Ectodermal cell (in vitro differentiated cells): ENCODE data around the gene FCER1A. TPM values are rescaled to one million over a fixed set of nuclear protein-coding genes. Genes with fewer than 3 reads are reported as not detected.

Experiments used
- H3K27ac ChIP-seq: 2 replicates; pipeline ENCODE4 v1.7.0; 2013; ENCODE audit warnings: mild to moderate bottlenecking, low read depth, low read length; ENCODE audit not compliant: insufficient read depth, poor library complexity, severe bottlenecking
- H3K27me3 ChIP-seq: 2 replicates; pipeline ENCODE4 v1.7.0; 2013; ENCODE audit warnings: mild to moderate bottlenecking, low read length; ENCODE audit not compliant: insufficient read depth, control insufficient read depth, poor library complexity, severe bottlenecking
- H3K36me3 ChIP-seq: one replicate; pipeline ENCODE4 v1.7.0; 2013; ENCODE audit warnings: low read length; ENCODE audit not compliant: control insufficient read depth, insufficient read depth
- H3K4me1 ChIP-seq: one replicate; pipeline ENCODE4 v1.7.0; 2013; ENCODE audit warnings: low read length; ENCODE audit not compliant: control insufficient read depth, insufficient read depth
- H3K4me3 ChIP-seq: 2 replicates; pipeline ENCODE4 v1.7.0; 2013; ENCODE audit warnings: low read depth, low read length, control low read depth; ENCODE audit not compliant: insufficient read depth
- H3K9me3 ChIP-seq: 2 replicates; pipeline ENCODE4 v1.7.0; 2013; ENCODE audit warnings: mild to moderate bottlenecking, low read length, moderate library complexity; ENCODE audit not compliant: control insufficient read depth
- WGBS, 2 experiments: methylation state at CpG; one replicate each; pipeline ENCODE4 v1.1.7; 2013; ENCODE audit warnings: missing lambda C conversion rate in 2 of 2; 5-methylcytosine and 5-hydroxymethylcytosine counted together
- polyA plus RNA-seq, 4 experiments: library from polyadenylated mRNA; stranded (reverse); fragments of 50-300 nt; gene quantifications; one replicate each; pipeline ENCODE4 v1.2.3, GENCODE V29; 2013

Gene FCER1A
- not detected for polyA plus RNA-seq (2013, experiment 1 of 4)
- polyA plus RNA-seq (2013, experiment 2 of 4), result not detected
- not detected for polyA plus RNA-seq (2013, experiment 3 of 4)
- not detected for polyA plus RNA-seq (2013, experiment 4 of 4)

DNA sequence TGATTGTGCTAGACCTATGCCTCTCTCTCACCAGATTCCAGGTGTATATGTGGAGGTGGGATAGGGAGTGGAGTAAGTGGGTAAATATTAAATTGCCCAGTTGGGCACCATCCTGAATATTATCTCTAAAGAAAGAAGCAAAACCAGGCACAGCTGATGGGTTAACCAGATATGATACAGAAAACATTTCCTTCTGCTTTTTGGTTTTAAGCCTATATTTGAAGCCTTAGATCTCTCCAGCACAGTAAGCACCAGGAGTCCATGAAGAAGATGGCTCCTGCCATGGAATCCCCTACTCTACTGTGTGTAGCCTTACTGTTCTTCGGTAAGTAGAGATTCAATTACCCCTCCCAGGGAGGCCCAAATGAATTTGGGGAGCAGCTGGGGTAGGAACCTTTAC, at the start of gene FCER1A:
FCER1A (plus strand) TSS at position 242 of the 400 bp plus-strand sequence; CDS start at position 271, 29 bp downstream.
- no peaks in the 10 kb centered on the region for H3K36me3 ChIP-seq
- H3K4me3 ChIP-seq, result no peak within 1 kb of the TSS
- 100% methylated on average over 1 of the region's 1 CpG for WGBS, 2 experiments
- H3K4me1 ChIP-seq, result no peaks in the 10 kb centered on the region
- H3K9me3 ChIP-seq, result no peaks in the 10 kb centered on the region
- H3K27ac ChIP-seq, result no peak within 1 kb of the TSS
- H3K27me3 ChIP-seq, result no peaks in the 10 kb centered on the region

DNA sequence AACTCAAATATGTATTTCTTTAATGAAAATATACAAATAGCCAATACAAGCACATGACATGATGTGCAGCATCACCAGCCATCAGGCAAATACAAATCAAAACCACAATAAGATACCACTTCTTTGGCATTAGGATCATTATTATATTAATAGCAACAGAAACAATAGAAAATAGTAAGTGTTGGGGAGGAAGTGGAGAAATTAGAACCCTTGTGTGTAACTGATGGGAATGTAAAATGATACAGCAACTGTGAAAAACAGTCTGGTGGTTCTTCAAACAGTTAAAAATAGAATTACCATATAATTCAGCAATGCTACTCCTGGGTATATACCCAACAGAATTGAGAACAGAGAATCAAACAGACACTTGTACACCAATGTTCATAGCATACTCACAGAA, 40.8 kb upstream of the FCER1A start:
- Histone ChIP-seq H3K9me3 (peaks cover 2% of the 10 kb centered on the region), H3K36me3 (no peaks in the 10 kb centered on the region), H3K27ac (no peak overlapping the region), H3K4me1 (no peaks in the 10 kb centered on the region), H3K27me3 (no peaks in the 10 kb centered on the region), H3K4me3 (no peak overlapping the region)

DNA sequence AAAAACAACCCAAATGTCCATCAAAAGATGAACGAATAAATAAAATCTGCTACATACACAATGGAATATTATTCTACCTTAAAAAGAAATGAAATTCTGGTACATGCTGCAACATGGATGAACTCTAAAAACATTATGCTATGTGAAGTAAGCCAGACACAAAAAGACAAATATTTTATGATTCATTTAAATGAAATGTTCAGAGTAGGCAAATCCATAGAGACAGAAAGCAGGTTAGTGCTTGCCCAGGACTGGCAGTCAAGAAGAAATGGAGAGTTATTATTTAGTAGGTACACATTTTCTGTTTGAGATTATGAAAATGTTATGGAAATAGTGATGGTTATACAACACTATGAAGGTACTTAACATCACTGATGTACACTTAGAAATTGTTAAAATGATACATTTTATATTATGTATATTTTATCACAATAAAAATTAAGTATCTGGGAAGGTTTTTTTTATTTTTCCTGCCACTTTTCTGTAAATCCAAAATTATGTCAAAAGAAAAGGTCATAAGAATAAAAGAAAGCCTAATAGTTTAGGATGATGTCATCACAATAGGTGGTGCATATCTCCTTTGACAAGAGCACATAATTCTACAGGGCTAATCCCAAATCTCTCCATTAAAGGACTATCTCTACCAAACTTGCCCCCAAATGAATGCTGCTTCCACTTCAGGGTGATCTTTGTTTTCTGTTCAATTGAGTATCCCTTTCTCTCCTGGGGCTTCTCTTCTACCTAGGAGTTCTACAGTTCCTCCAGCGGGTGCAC, 40.2 kb upstream of the FCER1A start:
- H3K27me3 ChIP-seq, result no peaks in the 10 kb centered on the region
- WGBS, 2 experiments, result 85% methylated on average over 1 of the region's 2 CpGs; no CpG with 5 or more reads in 1 of the 2 experiments
- no peak overlapping the region for H3K4me3 ChIP-seq
- peaks cover 2% of the 10 kb centered on the region for H3K9me3 ChIP-seq
- H3K27ac ChIP-seq, result no peak overlapping the region
- H3K36me3 ChIP-seq, result no peaks in the 10 kb centered on the region
- no peaks in the 10 kb centered on the region for H3K4me1 ChIP-seq

DNA sequence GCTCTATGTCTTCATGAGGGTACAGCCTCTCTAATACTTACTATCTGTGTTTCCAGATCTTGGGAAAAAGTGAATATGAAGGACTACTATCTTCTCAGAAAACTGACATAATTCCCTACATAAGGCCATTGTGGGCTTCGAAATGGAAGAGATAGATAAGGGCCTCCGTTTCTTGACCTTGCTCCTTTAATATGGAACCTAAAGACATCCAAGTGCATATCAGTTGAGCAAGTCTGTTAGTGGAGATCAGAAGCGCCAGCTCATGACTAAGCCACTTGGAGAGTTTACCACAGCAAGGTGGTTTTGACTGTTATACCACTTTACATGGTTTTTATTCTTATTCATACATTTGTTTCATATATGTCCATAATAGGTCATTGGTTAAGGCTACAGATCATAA, 35.3 kb upstream of the FCER1A start:
- Histone ChIP-seq H3K4me3 (no peak overlapping the region), H3K4me1 (no peaks in the 10 kb centered on the region), H3K36me3 (no peaks in the 10 kb centered on the region), H3K27me3 (no peaks in the 10 kb centered on the region), H3K9me3 (no peaks in the 10 kb centered on the region), H3K27ac (no peak overlapping the region)
- WGBS, 2 experiments, result 91 to 94% methylated on average over 3 of the region's 3 CpGs

DNA sequence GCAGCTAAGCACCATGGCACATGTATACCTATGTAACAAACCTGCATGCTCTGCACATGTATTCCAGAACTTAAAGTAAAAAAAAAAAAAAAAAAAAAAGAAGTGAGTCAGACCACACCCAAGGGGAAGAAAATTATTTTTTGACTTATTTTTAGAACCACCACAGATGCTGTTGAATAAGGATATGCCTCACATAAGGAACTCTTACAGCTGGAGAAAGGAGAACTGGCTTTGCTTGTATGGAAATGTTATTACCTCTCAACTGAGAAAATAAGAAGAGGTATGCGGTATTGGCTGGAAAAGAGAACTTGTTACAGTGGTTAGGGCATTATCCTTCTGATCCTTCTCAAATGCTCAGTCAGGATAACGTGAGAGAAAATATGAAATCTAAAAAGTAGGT, 27.5 kb upstream of the FCER1A start:
- Histone ChIP-seq H3K4me3 (no peak overlapping the region), H3K4me1 (no peaks in the 10 kb centered on the region), H3K9me3 (no peaks in the 10 kb centered on the region), H3K27me3 (no peaks in the 10 kb centered on the region), H3K36me3 (no peaks in the 10 kb centered on the region), H3K27ac (no peak overlapping the region)
- 96 to 100% methylated on average over 2 of the region's 2 CpGs for WGBS, 2 experiments

DNA sequence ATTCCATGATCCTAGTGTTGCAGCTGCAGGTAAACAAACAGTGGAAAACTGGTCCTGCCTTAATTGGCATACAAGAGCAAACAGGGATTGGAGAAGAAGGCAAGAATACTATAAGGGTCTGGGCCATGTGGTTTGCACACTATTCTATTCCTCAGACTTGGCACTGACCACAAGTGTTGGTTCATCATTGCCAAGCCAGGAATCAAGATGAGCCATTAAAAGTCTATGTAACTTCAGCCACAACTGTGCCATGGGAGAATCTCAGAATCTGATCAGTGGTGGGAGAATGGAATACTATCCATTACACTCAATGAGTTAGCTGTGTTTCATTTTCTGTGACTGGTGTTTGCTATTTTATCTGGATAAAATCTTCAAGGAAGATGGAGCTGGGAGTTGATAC, 26.2 kb upstream of the FCER1A start:
- Histone ChIP-seq H3K27me3 (no peaks in the 10 kb centered on the region), H3K4me1 (no peaks in the 10 kb centered on the region), H3K27ac (no peak overlapping the region), H3K36me3 (no peaks in the 10 kb centered on the region), H3K4me3 (no peak overlapping the region), H3K9me3 (no peaks in the 10 kb centered on the region)

DNA sequence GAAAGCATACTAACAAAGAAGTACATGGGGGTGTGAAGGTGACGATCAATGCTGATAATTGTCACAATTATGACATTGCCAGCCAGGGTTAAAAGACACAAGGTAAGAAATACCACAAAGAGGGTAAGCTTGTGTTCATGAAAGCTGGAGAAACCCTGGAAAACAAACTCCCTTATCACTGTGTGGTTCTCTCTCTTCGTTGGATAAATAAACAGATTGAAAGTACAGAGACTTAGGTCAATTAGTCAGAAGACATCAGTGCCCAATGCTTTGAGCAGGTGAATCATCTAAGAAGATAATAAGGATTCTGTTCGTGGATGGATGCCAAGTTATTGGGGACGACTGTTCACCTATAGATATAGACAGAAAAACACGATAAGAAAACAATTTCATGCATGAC, 22.4 kb upstream of the FCER1A start:
- Histone ChIP-seq H3K4me1 (no peaks in the 10 kb centered on the region), H3K27me3 (no peaks in the 10 kb centered on the region), H3K4me3 (no peak overlapping the region), H3K27ac (no peak overlapping the region), H3K9me3 (no peaks in the 10 kb centered on the region), H3K36me3 (no peaks in the 10 kb centered on the region)
- 92 to 95% methylated on average over 5 of the region's 5 CpGs for WGBS, 2 experiments

DNA sequence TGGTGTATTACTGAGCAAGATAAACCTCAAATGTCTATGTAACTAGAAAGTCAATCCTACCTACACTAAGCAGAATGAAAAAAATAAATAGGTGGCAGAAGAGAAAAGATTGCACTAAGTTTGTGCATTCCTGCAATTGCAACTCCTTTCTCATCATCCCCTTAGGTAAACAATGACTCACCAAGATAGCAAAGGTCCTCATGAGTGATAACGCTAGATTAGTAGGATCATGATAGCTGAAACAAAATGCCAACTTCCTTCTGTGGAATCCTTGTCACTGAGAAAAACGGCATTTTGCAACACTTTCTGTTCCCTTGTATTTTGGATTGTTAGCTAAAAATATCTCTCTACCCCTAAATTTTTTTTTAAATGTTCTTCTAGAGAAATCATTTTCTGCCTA, 20.0 kb upstream of the FCER1A start:
- 76 to 83% methylated on average over 2 of the region's 2 CpGs for WGBS, 2 experiments
- Histone ChIP-seq H3K4me3 (no peak overlapping the region), H3K27me3 (no peaks in the 10 kb centered on the region), H3K36me3 (no peaks in the 10 kb centered on the region), H3K9me3 (no peaks in the 10 kb centered on the region), H3K4me1 (no peaks in the 10 kb centered on the region), H3K27ac (no peak overlapping the region)

DNA sequence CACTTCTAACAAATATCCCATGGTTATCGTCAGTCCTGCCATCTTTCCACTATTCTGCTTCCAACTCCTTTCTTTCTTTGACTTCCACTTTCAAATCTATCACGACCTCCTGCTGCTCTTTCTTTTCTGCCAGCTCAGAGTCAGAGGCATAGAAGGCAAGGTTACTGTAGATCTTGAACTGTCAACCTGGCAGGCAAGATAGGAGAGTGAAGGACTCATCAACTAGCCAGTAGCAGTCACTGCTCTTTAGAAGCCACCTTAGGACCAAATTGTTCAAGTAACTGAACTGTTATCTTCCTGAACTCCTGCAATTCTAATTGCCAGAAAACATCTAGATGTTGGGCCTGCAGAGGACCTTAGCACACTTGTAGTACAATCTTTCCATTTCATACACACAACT, 13.1 kb upstream of the FCER1A start:
- no peaks in the 10 kb centered on the region for H3K9me3 ChIP-seq
- WGBS, 2 experiments, result 69 to 75% methylated on average over 2 of the region's 2 CpGs
- H3K27ac ChIP-seq, result no peak overlapping the region
- H3K4me3 ChIP-seq, result no peak overlapping the region
- H3K4me1 ChIP-seq, result no peaks in the 10 kb centered on the region
- no peaks in the 10 kb centered on the region for H3K27me3 ChIP-seq
- no peaks in the 10 kb centered on the region for H3K36me3 ChIP-seq

DNA sequence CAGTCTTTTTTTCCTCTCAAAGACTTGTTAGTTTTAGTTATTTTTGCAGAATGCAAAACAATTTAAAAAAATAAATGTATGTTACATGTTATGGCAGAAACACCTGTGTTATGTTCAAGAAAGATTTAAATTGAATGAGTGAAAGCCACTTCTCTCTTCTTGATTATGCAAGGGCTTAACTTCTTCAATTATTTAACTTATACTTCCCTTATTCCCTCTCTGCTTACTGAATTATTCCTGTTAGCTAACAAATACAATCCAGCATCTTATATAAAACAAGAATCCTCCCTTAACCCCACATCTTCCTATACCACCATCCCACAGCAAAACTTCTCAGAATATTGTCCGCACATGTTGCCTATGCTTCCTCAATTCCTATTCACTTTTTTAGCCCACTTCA, 10.7 kb upstream of the FCER1A start:
- Histone ChIP-seq H3K27ac (no peak overlapping the region), H3K9me3 (no peaks in the 10 kb centered on the region), H3K27me3 (no peaks in the 10 kb centered on the region), H3K4me1 (no peaks in the 10 kb centered on the region), H3K4me3 (no peak overlapping the region), H3K36me3 (no peaks in the 10 kb centered on the region)
- 89 to 90% methylated on average over 1 of the region's 1 CpG for WGBS, 2 experiments
